Measurements from ENCODE around the gene ELMO1. TPM values are rescaled to one million over a fixed set of nuclear protein-coding genes. Genes with fewer than 3 reads are reported as not detected.

Gene ELMO1
- total and polyA plus RNA-seq, 2 experiments from 2014 or later: 19.7 to 28.7 TPM

DNA sequence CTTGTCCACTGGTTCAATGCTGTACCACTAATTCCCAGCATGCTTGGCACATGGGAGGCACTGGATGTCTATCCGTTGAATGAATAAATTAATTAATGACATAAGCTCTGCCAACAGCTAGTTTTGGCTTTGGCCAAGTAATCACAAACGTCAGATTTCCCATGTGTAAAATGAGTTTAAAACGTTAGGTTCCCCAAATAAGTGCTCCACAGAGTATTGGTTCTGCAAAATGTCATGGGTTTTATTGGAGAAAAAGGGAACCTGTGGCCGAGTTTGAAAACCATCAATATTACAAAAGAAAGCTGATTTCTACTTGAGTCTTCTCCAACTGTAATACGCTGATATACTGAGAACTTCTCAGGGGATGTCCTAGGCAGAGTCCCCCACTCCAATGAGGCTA, 23.2 kb downstream of the ELMO1 start:
- DNase-seq (ENCODE audit: low spot score): no peak
- WGBS (ENCODE audit: low lambda C conversion rate, missing lambda C conversion rate): 73% methylated on average over 5 of the region's 5 CpGs
- Histone ChIP-seq H3K27ac (no peak overlapping the region), H4K20me1 (ENCODE audit: insufficient read depth, poor library complexity, severe bottlenecking) (no peaks in the 10 kb centered on the region), H3K4me2 (no peak overlapping the region), H3K27me3 (no peaks in the 10 kb centered on the region), H3K4me3 (no peak overlapping the region), H3K79me2 (no peaks in the 10 kb centered on the region), H3K9me2 (replicated peaks; ENCODE audit: insufficient read depth) (no peaks in the 10 kb centered on the region), H3K9me3 (ENCODE audit: low read depth) (no peaks in the 10 kb centered on the region), H2AFZ (no peak overlapping the region), H3K4me1 (ENCODE audit: insufficient read depth) (no peaks in the 10 kb centered on the region), H3K36me3 (replicated peaks; ENCODE audit: insufficient read depth, low read depth) (no peaks in the 10 kb centered on the region)
- TF ChIP-seq EZH2 (IDR thresholded peaks at IDR 0.05; ENCODE audit: borderline replicate concordance) (no peak), EZH2phosphoT487 (IDR thresholded peaks at IDR 0.05; ENCODE audit: low read depth, severe bottlenecking, unreplicated experiment) (no peak)
- TF ChIP-seq, protein P1, sequence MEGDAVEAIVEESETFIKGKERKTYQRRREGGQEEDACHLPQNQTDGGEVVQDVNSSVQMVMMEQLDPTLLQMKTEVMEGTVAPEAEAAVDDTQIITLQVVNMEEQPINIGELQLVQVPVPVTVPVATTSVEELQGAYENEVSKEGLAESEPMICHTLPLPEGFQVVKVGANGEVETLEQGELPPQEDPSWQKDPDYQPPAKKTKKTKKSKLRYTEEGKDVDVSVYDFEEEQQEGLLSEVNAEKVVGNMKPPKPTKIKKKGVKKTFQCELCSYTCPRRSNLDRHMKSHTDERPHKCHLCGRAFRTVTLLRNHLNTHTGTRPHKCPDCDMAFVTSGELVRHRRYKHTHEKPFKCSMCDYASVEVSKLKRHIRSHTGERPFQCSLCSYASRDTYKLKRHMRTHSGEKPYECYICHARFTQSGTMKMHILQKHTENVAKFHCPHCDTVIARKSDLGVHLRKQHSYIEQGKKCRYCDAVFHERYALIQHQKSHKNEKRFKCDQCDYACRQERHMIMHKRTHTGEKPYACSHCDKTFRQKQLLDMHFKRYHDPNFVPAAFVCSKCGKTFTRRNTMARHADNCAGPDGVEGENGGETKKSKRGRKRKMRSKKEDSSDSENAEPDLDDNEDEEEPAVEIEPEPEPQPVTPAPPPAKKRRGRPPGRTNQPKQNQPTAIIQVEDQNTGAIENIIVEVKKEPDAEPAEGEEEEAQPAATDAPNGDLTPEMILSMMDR (IDR thresholded peaks at IDR 0.05; ENCODE audit: poor library complexity): no peak

DNA sequence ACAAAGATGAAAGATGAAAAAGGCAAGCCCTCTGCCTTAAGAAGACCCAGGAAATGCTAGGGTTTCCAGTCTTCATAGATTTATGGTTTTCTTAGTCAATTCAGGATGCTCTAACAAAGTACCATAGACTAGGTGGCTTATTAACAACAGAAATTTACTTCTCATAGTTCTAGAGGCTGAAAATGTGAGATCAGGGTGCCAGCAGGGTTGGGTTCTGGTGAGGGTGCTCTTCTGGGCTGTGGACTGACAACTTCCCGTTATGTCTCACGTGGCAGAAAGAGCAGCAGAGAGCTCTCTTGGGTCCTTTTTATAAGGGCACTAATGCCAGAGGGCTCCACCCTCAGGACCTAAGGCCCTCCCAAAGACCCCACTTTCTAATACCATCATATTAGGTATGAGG, 23.7 kb downstream of the ELMO1 start:
- TF ChIP-seq EZH2 (IDR thresholded peaks at IDR 0.05; ENCODE audit: borderline replicate concordance): no peak
- TF ChIP-seq, protein P1 (IDR thresholded peaks at IDR 0.05; ENCODE audit: poor library complexity): no peak
- TF ChIP-seq EZH2phosphoT487 (IDR thresholded peaks at IDR 0.05; ENCODE audit: low read depth, severe bottlenecking, unreplicated experiment): no peak

DNA sequence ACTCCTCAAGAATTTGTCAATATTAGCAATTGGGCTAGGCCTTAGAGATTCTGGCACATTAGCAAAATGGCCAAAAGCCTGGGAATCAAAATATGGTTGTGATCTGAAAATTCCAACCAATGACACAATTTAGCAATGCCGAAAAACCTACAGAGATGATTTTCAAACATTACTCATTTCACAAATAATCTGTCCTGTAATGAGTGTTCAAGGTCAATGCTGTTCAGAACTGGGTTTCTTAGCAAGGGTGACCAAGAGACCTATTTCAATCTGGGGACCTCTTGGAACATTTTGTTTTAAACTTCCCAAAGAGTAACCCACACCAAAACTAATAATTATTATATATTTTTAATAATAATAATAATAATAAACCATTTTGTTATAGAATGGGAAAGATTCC, 24.1 kb downstream of the ELMO1 start:
- 89% methylated on average over 1 of the region's 1 CpG for WGBS (ENCODE audit: low lambda C conversion rate, missing lambda C conversion rate)
- Histone ChIP-seq H3K4me2 (no peak overlapping the region), H3K36me3 (replicated peaks; ENCODE audit: insufficient read depth, low read depth) (no peaks in the 10 kb centered on the region), H4K20me1 (ENCODE audit: insufficient read depth, poor library complexity, severe bottlenecking) (no peaks in the 10 kb centered on the region), H2AFZ (no peak overlapping the region), H3K4me3 (no peak overlapping the region), H3K27ac (no peak overlapping the region), H3K4me1 (ENCODE audit: insufficient read depth) (no peaks in the 10 kb centered on the region), H3K27me3 (no peaks in the 10 kb centered on the region), H3K9me2 (replicated peaks; ENCODE audit: insufficient read depth) (no peaks in the 10 kb centered on the region), H3K79me2 (no peaks in the 10 kb centered on the region), H3K9me3 (ENCODE audit: low read depth) (no peaks in the 10 kb centered on the region)
- DNase-seq (ENCODE audit: low spot score): no peak
- TF ChIP-seq EZH2 (IDR thresholded peaks at IDR 0.05; ENCODE audit: borderline replicate concordance) (no peak), EZH2phosphoT487 (IDR thresholded peaks at IDR 0.05; ENCODE audit: low read depth, severe bottlenecking, unreplicated experiment) (no peak)
- TF ChIP-seq, protein P1 (IDR thresholded peaks at IDR 0.05; ENCODE audit: poor library complexity): no peak

More for the DNA sequence above, 23.7 kb downstream of the ELMO1 start:
- H3K4me2 ChIP-seq: no peak overlapping the region
- no peak overlapping the region for H3K27ac ChIP-seq
- no peaks in the 10 kb centered on the region for H3K9me3 ChIP-seq (ENCODE audit: low read depth)
- no peaks in the 10 kb centered on the region for H3K27me3 ChIP-seq
- H3K9me2 ChIP-seq (replicated peaks; ENCODE audit: insufficient read depth): no peaks in the 10 kb centered on the region
- H2AFZ ChIP-seq: no peak overlapping the region
- WGBS (ENCODE audit: low lambda C conversion rate, missing lambda C conversion rate): 92% methylated on average over 2 of the region's 2 CpGs
- no peaks in the 10 kb centered on the region for H3K36me3 ChIP-seq (replicated peaks; ENCODE audit: insufficient read depth, low read depth)
- no peaks in the 10 kb centered on the region for H3K4me1 ChIP-seq (ENCODE audit: insufficient read depth)
- H3K4me3 ChIP-seq: no peak overlapping the region
- no peaks in the 10 kb centered on the region for H3K79me2 ChIP-seq
- no peak for DNase-seq (ENCODE audit: low spot score)
- H4K20me1 ChIP-seq (ENCODE audit: insufficient read depth, poor library complexity, severe bottlenecking): no peaks in the 10 kb centered on the region

All from hepatocyte (in vitro differentiated cells).